GM18867 (cell line): Measurements from ENCODE around the gene SLC12A7.

Experiments
- ATAC-seq: cut with Tn5 transposase; IDR thresholded peaks from one replicate; pipeline ENCODE4 v1.9.1; 2021; ENCODE audit warnings: mild to moderate bottlenecking, moderate library complexity; ENCODE audit not compliant: unreplicated experiment

Gene SLC12A7

GRCh38 chr5:1038417-1039209, 73.2 kb downstream of the SLC12A7 start:
- no peak for ATAC-seq

DNA sequence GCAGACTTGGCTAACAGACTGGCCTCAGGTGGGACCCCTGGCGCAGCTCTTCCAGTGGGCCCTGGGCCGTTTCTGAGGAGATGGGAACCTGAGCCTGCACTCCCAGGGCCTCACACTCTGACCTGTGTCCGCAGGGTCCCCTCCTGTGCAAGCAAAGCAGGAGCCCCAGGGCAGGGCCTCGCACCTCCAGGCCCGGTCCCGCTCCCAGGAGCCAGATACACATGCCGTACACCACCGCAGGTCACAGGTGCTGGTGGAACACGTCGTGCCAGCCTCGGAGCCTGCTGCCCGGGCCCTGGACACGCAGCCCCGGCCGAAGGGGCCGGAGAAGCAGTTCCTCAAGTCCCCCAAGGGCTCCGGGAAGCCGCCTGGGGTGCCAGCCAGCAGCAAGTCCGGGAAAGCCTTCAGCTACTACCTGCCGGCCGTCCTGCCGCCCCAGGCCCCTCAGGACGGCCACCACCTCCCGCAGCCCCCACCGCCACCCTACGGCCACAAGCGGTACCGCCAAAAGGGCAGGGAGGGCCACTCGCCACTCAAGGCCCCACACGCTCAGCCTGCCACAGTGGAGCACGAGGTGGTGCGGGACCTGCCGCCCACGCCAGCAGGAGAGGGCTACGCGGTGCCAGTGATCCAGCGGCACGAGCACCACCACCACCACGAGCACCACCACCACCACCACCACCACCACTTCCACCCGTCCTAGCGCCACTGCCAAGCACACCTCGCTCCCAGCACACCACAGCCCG, 74.0 kb downstream of the SLC12A7 start:
- ATAC-seq = no peak

DNA sequence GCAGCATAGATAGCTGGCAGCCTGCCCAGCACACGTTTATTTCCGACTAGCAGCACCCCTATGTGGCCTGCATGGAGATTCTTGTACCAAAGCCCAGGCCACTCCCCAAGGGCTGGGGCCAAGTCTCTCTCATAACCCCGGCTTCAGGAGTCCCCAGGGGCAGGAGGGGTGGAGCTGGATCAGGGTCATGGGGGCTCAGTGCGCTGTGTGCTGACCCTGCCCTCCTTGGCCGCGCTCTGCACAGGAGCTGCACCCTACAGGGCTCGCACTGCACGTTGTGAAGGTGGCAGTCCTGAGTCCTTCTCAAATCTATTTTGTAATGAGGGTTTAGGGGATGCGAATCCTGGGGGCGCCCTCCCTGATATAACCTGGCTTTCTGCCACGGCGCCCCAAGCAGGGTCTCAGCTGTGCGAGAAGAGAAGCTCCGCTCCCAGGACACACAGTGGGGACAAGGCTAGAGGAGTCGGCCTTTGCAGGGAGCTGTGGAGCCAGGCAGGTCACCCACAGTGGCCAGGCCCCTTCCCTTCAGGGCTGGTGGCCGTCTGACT, 74.7 kb downstream of the SLC12A7 start:
- ATAC-seq = no peak

- no peak for ATAC-seq
Measured at GRCh38 chr5:1036504-1037122, 75.2 kb downstream of the SLC12A7 start.

GRCh38 chr5:1035421-1036405, 76.2 kb downstream of the SLC12A7 start:
- no peak for ATAC-seq

- no peak for ATAC-seq
Measured at GRCh38 chr5:1034986-1035385, 76.9 kb downstream of the SLC12A7 start.

GRCh38 chr5:1034421-1034905, 77.4 kb downstream of the SLC12A7 start:
- no peak for ATAC-seq

DNA sequence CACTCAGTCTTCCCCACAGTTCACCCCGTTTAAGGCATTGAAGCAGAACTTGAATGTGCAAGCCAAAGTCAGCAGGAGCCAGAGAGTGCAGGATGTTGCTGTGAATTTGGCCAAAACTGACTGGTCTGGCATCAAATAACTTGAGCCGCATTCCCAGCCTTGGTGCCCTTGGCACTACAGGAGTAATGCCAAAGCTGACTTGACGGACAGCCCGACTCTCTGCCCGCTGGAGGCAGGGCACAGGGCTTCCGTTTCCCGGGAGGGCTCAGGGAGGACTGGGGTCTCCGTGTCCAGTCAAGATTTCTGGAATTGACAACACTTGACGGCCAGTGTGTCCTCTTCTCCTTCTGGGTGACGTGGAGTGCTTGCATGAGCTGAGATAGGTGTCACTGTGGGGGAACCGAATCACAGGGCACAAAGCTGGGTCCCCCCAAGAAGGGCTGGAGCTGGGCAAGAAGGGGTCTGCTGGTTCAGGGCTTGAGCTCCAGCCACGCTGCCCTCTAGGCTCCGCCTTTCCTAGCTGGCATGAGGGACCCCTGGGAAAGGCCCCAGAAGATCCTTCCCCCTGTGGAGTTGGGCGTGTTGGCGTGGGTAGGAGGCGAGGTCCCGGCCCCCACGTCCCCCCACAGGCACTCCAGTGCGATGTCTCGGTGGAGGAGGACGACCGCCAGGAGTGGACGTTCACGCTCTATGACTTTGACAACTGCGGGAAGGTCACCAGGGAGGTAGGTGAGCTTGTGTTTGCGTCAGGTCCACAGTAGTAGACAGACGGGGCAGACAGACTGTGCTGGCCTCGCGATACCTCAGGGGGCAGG, 78.0 kb downstream of the SLC12A7 start:
- no peak for ATAC-seq

DNA sequence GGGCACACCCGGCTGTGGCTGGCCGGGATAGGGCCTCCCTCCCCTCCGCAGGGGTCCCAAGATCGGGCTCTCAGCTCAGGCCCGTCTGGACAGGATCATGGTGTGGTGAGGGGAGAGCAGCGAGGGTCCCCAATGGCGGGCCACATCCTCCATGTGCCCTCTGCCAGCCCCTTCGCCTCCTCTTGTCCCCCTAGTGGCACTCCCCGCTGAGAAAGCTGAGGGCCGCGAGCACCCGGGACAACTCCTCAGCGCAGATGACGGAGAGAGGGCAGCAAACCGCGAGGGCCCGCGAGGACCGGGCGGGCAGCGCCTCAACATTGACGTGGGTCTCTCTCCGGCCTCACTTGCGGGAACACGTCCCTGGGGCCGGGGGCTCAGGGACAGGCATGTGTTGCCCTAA, 78.7 kb downstream of the SLC12A7 start:
- ATAC-seq = no peak

- no peak for ATAC-seq
Measured at GRCh38 chr5:1032551-1033027, 79.3 kb downstream of the SLC12A7 start.

- ATAC-seq = no peak
Measured at GRCh38 chr5:1032011-1032410, 79.9 kb downstream of the SLC12A7 start.

DNA sequence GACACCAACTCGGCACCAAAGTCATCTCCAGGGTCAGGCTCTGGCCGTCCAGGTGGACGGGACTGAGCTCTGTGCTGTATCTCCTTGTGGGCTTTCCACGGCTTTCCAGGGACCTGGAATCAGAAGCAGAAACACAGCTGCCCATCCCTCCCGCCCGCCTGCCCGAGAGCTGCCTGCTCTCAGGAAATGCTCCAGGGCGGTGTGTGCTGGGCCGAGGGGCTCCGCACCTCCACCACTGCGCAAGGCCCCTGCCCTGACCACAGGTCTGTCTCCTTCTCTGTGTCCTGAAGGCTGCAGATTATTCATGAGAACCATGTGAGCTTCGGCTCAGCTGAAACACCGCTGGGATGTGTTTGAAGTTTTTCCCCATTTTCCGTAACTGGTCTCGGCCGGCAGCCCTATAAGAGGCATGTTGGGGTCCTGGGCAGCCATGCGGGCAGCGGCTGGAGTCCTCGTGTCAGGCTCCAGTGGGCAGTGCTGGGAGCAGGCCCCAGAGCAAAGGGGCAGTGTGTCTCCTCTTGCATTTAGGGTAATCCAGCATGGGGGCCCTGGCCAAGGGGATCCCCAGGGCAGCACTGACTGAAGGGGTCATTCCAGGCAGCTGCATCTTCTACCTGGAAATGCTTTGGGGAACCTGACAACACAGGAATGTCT, 80.4 kb downstream of the SLC12A7 start:
- ATAC-seq = no peak

DNA sequence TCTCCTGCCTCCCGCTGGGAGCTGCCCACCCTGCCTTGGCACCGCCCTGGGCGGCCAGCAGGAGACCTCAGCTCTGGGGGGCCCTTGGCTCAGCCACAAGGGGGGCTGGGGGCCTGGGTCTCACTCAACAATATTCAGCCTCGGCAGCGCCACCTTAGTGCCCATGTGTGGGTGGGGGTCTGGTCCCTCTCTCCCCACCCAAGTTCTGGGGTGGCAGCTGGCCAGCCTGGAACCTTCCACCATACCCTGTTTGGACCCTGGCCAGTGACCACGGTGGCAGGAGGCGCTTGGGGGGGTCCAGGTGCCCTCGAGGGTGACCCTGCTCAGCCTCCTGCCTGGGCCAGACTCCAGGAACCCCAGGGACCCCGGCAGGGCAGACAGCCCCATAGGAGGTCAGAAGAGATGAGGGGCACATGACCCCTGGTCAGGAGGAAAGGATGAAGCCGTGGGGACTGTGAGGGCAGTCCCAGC, 81.0 kb downstream of the SLC12A7 start:
- ATAC-seq = no peak

- no peak for ATAC-seq
Measured at GRCh38 chr5:1029945-1030625, 81.8 kb downstream of the SLC12A7 start.

DNA sequence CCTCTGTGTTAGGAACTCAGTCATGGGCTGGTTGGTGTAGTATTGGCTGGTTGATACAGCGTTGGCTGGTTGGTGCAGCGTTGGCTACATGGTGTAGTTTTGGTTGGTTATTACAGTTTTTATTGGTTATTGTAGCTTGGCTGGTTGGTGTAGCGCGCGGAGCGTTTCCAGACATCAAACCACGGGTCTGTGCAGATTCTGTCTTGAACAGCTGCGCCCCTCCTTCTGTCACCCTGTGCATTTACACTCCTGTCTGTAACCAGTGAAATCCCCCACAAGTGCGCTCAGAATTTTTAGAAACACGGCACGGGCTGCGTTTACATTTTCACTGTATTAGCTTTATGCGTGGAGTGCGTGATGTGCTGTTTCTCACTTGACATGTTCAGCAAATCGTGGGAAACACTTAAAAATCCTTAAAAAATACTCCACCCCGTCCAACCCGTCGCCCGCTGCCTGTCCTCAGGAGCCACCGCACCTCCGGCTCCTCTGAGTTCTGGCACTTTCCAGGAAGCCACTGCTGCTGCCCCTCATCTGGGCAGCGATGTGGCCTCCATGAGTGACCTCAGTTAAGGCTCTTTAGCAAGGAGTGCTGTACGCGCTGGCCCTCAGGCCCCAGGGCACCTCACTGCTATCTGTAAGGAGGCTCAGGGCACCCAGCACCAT, 82.5 kb downstream of the SLC12A7 start:
- ATAC-seq = no peak

DNA sequence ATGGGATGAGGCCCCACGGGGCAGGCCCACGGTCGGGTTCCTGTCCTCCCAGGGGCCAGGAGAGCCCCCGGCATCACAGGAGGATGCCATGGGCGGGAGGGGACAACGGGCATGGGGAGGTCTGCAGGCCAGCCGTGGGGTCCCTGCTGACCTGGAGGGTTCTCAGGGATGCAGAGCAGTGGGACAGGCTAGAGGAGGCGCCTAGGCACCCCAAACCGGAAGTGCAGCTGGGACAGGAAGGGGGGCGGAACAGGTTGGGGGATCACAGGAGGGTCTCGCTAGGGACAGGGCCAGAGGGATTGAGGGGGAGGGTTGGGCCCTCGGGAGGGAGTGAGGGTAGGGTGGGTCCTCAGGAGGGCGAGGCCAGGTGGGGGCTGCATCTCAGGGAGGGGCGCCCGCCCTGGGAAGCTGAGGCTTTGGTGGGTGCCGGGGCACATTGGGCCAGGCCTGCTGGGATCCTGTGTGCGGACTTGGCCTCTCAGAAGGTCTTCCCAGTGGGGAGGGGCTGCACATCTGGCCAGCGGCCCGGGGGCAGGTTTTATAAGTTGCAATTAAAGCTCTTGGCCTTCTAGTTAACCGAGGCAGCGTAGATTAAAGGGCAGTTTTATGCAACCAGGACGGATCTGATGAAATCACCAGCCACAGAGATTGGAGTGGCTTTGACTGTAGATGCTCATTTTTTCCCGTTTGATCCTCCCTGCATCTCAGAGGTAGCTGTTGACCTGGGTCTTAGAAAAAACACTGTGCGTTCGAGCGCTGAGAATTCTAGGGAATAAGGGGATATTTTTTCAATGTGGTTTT, 83.2 kb downstream of the SLC12A7 start:
- no peak for ATAC-seq
